Neuronal stem cell (in vitro differentiated cells): ENCODE results near the gene KIF7.
A peak's percentile ranks its signal among the peaks of the same experiment; 100 is the strongest.

Source experiments
- DNase-seq: peaks from one replicate; pipeline ENCODE4 v3.0.0-alpha.2; 2013; ENCODE audit warnings: low spot score
- H2AFZ ChIP-seq: one replicate; pipeline ENCODE4 v1.6.1; 2013; ENCODE audit warnings: mild to moderate bottlenecking, low read length, inconsistent platforms
- H2AK5ac ChIP-seq: 2 replicates; pipeline ENCODE4 v1.6.1; 2013; ENCODE audit warnings: low read depth, mild to moderate bottlenecking, inconsistent platforms, low read length, moderate library complexity, mixed read lengths
- H2BK120ac ChIP-seq: 2 replicates; pipeline ENCODE4 v1.6.1; 2013; ENCODE audit warnings: low read depth, mild to moderate bottlenecking, inconsistent platforms, low read length, moderate library complexity, mixed read lengths
- H2BK12ac ChIP-seq: one replicate; pipeline ENCODE4 v1.6.1; 2013; ENCODE audit warnings: low read length, inconsistent platforms
- H2BK15ac ChIP-seq: 2 replicates; pipeline ENCODE4 v1.6.1; 2013; ENCODE audit warnings: mild to moderate bottlenecking, low read length, inconsistent platforms, mixed read lengths
- H2BK5ac ChIP-seq: one replicate; pipeline ENCODE4 v1.6.1; 2013; ENCODE audit warnings: inconsistent platforms, mild to moderate bottlenecking, low read length, moderate library complexity
- H3K14ac ChIP-seq: one replicate; pipeline ENCODE4 v1.6.1; 2013; ENCODE audit warnings: low read length, inconsistent platforms
- H3K18ac ChIP-seq: 2 replicates; pipeline ENCODE4 v1.6.1; 2013; ENCODE audit warnings: low read length, inconsistent platforms
- H3K23ac ChIP-seq: 2 replicates; pipeline ENCODE4 v1.6.1; 2013; ENCODE audit warnings: low read depth, mild to moderate bottlenecking, mixed read lengths, low read length, inconsistent platforms; ENCODE audit not compliant: poor library complexity
- H3K27ac ChIP-seq: replicated peaks from 3 replicates; pipeline ENCODE4 v1.5.1; 2013; ENCODE audit warnings: low read length, inconsistent platforms
- H3K27me3 ChIP-seq, 3 experiments: 2 replicates each; pipeline ENCODE4 v1.6.1; 2013; ENCODE audit warnings: low read length in 3 of 3, mild to moderate bottlenecking in 2 of 3, inconsistent platforms in 1 of 3, low read depth in 1 of 3, mixed read lengths in 1 of 3, moderate library complexity in 1 of 3; ENCODE audit not compliant: control insufficient read depth in 3 of 3, insufficient read depth in 3 of 3
- H3K36me3 ChIP-seq, 2 donors: replicated peaks in 1 of 2; 2 replicates each; pipeline ENCODE4 v1.6.1; 2013; ENCODE audit warnings: low read length in 2 of 2; ENCODE audit not compliant: control insufficient read depth in 2 of 2, insufficient read depth in 2 of 2
- H3K4ac ChIP-seq: 2 replicates; pipeline ENCODE4 v1.6.1; 2013; ENCODE audit warnings: inconsistent platforms, mild to moderate bottlenecking, low read length, moderate library complexity
- H3K4me1 ChIP-seq, 2 donors: 1 replicate in 1 of 2; 2 replicates in 1 of 2; pipeline ENCODE4 v1.6.1; 2013; ENCODE audit warnings: low read length in 2 of 2, low read depth in 1 of 2; ENCODE audit not compliant: control insufficient read depth in 2 of 2, insufficient read depth in 1 of 2
- H3K4me2 ChIP-seq: one replicate; pipeline ENCODE4 v1.6.1; 2013; ENCODE audit warnings: mild to moderate bottlenecking, low read length, inconsistent platforms; ENCODE audit not compliant: insufficient read depth, poor library complexity, severe bottlenecking
- H3K4me3 ChIP-seq, 2 donors: 2 replicates each; pipeline ENCODE4 v1.5.1; 2013; ENCODE audit warnings: low read length in 2 of 2, mild to moderate bottlenecking in 2 of 2, inconsistent platforms in 1 of 2, moderate library complexity in 1 of 2
- H3K79me1 ChIP-seq: one replicate; pipeline ENCODE4 v1.6.1; 2013; ENCODE audit warnings: low read depth, mild to moderate bottlenecking, inconsistent platforms, low read length, moderate library complexity
- H3K9ac ChIP-seq: one replicate; pipeline ENCODE4 v1.6.1; 2013; ENCODE audit warnings: mild to moderate bottlenecking, low read depth, low read length, inconsistent platforms; ENCODE audit not compliant: poor library complexity
- H3K9me3 ChIP-seq, 2 donors: replicated peaks in 1 of 2; 2 replicates each; pipeline versions ENCODE3 to v1.6.1; 2013; ENCODE audit warnings: low read length in 2 of 2, mild to moderate bottlenecking in 2 of 2, inconsistent platforms in 1 of 2, low read depth in 1 of 2, mixed read lengths in 1 of 2, moderate library complexity in 1 of 2; ENCODE audit not compliant: control insufficient read depth in 2 of 2, insufficient read depth in 1 of 2
- H4K8ac ChIP-seq: one replicate; pipeline ENCODE4 v1.6.1; 2013; ENCODE audit warnings: low read depth, mild to moderate bottlenecking, inconsistent platforms, low read length, moderate library complexity
- H4K91ac ChIP-seq: one replicate; pipeline ENCODE4 v1.6.1; 2013; ENCODE audit warnings: low read length, low read depth, mild to moderate bottlenecking, inconsistent platforms; ENCODE audit not compliant: poor library complexity
- WGBS, 2 donors: extraction: QIAGEN DNeasy Blood & Tissue Kit; methylation state at CpG; one replicate each; pipeline ENCODE4 v1.1.7; 2013; ENCODE audit warnings: missing lambda C conversion rate in 2 of 2, mixed read lengths in 1 of 2; ENCODE audit not compliant: insufficient read length in 2 of 2, insufficient replicate concordance in 1 of 2; ENCODE audit errors: extremely low coverage in 2 of 2; 5-methylcytosine and 5-hydroxymethylcytosine counted together

KIF7 gene

DNA sequence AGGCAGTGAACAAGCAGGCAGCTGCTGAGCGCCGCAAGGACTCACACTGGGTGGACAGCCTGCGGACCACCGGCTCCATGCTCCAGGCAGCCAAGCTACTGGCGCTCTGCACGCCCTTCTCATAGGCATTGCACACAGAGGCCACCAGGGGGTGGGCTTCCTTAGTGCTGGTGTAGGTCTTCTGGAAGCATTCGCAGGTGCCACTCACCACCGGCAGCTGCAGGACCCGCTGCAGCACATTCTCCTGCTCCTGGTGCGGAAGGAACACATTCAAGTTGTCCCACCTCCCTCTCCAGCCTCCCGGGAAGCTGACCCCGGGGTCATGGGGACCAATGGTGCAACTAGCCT, 17.9 kb upstream of the KIF7 start:
- Histone ChIP-seq H3K23ac (no peak overlapping the region), H3K18ac (no peak overlapping the region), H4K91ac (no peak overlapping the region), H3K4me3 (no peak overlapping the region), H4K8ac (no peak overlapping the region), H3K4me2 (no peak overlapping the region), H2BK5ac (no peak overlapping the region), H3K4ac (no peak overlapping the region), H3K27me3 (peaks cover 0 to 42% (median 0%) of the 10 kb centered on the region in 3 experiments), H2BK120ac (no peak overlapping the region), H2BK15ac (no peak overlapping the region), H3K27ac (no peak overlapping the region), H2BK12ac (no peak overlapping the region), H3K36me3 (no peaks in the 10 kb centered on the region), H3K9me3 (no peaks in the 10 kb centered on the region), H2AFZ (no peak overlapping the region), H3K4me1 (peaks cover 0 to 1% of the 10 kb centered on the region in 2 donors), H2AK5ac (peak overlapping the region; percentile 67), H3K14ac (no peak overlapping the region), H3K9ac (peak overlapping the region; percentile 57), H3K79me1 (no peaks in the 10 kb centered on the region)
- no CpG with 5 or more reads among the region's 12 CpGs for WGBS, 2 donors
- DNase-seq, result peak; percentile 65

DNA sequence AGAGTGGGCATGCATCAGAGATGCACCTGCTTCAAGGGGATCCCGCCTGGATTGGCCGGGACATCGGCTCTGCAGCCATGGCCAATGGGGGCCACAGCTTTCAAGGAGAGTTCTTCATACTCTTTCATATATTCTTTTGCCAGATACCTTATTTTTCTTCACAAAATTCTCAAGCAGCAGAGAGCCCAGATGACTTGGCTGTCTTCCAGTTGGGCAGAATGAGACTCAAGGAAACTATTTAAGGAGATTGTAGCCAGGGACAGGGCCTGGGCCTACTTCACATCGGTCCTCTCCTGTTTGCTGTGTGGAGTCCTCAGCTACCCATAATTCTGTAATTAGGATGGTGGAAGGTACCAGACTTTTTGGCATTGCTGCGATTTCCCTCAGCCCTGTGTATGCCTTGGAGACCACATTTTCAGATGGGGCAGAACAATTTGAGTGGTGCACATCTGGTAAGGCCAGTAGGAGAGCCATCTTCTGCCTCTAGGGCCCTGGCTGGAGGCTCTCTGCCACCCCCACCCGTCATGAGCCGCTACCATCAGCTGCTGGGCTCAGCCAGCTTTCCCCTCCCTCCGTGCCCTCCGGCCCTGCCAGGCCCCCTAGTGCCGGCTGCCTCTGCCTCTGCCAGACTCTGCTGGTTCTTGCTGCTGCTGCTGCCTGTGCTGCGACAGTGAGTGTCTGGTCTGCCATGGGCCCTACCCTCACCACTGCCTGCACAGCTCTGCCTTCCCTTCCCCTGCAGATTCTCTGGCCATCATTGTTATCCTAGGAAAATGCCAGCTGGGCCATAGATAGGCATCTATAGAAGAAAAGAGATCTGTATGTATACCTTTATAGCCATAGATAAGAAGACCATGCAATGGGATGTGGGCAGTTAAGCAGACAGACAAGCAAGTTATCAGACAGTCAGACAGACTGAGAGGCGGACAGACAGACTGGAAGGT, 17.2 kb upstream of the KIF7 start:
- Histone ChIP-seq H3K9me3 (no peaks in the 10 kb centered on the region), H2BK120ac (no peak overlapping the region), H3K4me3 (no peak overlapping the region), H3K36me3 (no peaks in the 10 kb centered on the region), H3K23ac (no peak overlapping the region), H3K4ac (no peak overlapping the region), H2BK15ac (peak overlapping the region; percentile 51), H3K27me3 (peaks cover 0 to 44% (median 0%) of the 10 kb centered on the region in 3 experiments), H3K27ac (no peak overlapping the region), H3K4me2 (no peak overlapping the region), H2AK5ac (peak overlapping the region; percentile 67), H2BK12ac (no peak overlapping the region), H4K91ac (no peak overlapping the region), H4K8ac (no peak overlapping the region), H3K79me1 (no peaks in the 10 kb centered on the region), H2AFZ (no peak overlapping the region), H2BK5ac (no peak overlapping the region), H3K18ac (no peak overlapping the region), H3K14ac (no peak overlapping the region), H3K9ac (peak overlapping the region; percentile 57), H3K4me1 (peaks cover 0 to 1% of the 10 kb centered on the region in 2 donors)
- no CpG with 5 or more reads among the region's 12 CpGs for WGBS, 2 donors
- DNase-seq, result no peak

GRCh38 chr15:89671687-89672086, 16.4 kb upstream of the KIF7 start:
- no peak overlapping the region for H2AK5ac ChIP-seq
- no peak overlapping the region for H4K8ac ChIP-seq
- H3K18ac ChIP-seq, result no peak overlapping the region
- peaks cover 0 to 52% (median 0%) of the 10 kb centered on the region in 3 experiments for H3K27me3 ChIP-seq
- no peaks in the 10 kb centered on the region for H3K9me3 ChIP-seq
- no peak overlapping the region for H3K23ac ChIP-seq
- H3K9ac ChIP-seq, result no peak overlapping the region
- H3K27ac ChIP-seq, result no peak overlapping the region
- no peaks in the 10 kb centered on the region for H3K79me1 ChIP-seq
- no peak overlapping the region for H2BK120ac ChIP-seq
- no peak for DNase-seq
- H2BK15ac ChIP-seq, result no peak overlapping the region
- H2BK5ac ChIP-seq, result no peak overlapping the region
- no peak overlapping the region for H3K4ac ChIP-seq
- no peak overlapping the region for H3K4me3 ChIP-seq
- H2BK12ac ChIP-seq, result no peak overlapping the region
- H2AFZ ChIP-seq, result no peak overlapping the region
- no peak overlapping the region for H3K14ac ChIP-seq
- H3K4me1 ChIP-seq, result peaks cover 0 to 1% of the 10 kb centered on the region in 2 donors
- H3K36me3 ChIP-seq, result no peaks in the 10 kb centered on the region
- H4K91ac ChIP-seq, result no peak overlapping the region
- no peak overlapping the region for H3K4me2 ChIP-seq
- WGBS, 2 donors, result no CpG with 5 or more reads among the region's 4 CpGs

GRCh38 chr15:89670971-89671560, 15.8 kb upstream of the KIF7 start:
- H2BK120ac ChIP-seq, result no peak overlapping the region
- no peaks in the 10 kb centered on the region for H3K9me3 ChIP-seq
- no peak overlapping the region for H3K27ac ChIP-seq
- no peak overlapping the region for H2AK5ac ChIP-seq
- H2BK15ac ChIP-seq, result no peak overlapping the region
- no peak overlapping the region for H2BK5ac ChIP-seq
- no peak overlapping the region for H3K18ac ChIP-seq
- H4K91ac ChIP-seq, result no peak overlapping the region
- H3K79me1 ChIP-seq, result no peaks in the 10 kb centered on the region
- H3K4me3 ChIP-seq, result peak overlapping the region in 1 of 2 donors; percentile 9
- no peak overlapping the region for H3K23ac ChIP-seq
- no peak overlapping the region for H3K4ac ChIP-seq
- no peak overlapping the region for H3K14ac ChIP-seq
- H3K36me3 ChIP-seq, result no peaks in the 10 kb centered on the region
- H4K8ac ChIP-seq, result no peak overlapping the region
- no peak overlapping the region for H3K9ac ChIP-seq
- peaks cover 0 to 2% of the 10 kb centered on the region in 2 donors for H3K4me1 ChIP-seq
- no peak overlapping the region for H3K4me2 ChIP-seq
- H3K27me3 ChIP-seq, result peaks cover 0 to 58% (median under 1%) of the 10 kb centered on the region in 3 experiments
- no peak overlapping the region for H2BK12ac ChIP-seq
- no peak overlapping the region for H2AFZ ChIP-seq
- no peak for DNase-seq
- no CpG with 5 or more reads among the region's 12 CpGs for WGBS, 2 donors
